Hepatocyte (in vitro differentiated cells): Measurements from ENCODE around the gene NEURL2. TPM values are rescaled to one million over a fixed set of nuclear protein-coding genes. Genes with fewer than 3 reads are reported as not detected.

Source experiments
- DNase-seq: peaks from one replicate; pipeline ENCODE4 v3.0.0-alpha.2; 2016; ENCODE audit warnings: low spot score
- H2AFZ ChIP-seq: fragments of 200-600 bp; sonication (generic); 2 replicates; pipeline ENCODE4 v1.6.0; 2016; ENCODE audit warnings: antibody characterized with exemption, mild to moderate bottlenecking
- H3K27ac ChIP-seq: fragments of 200-600 bp; sonication (generic); 2 replicates; pipeline ENCODE4 v1.5.1; 2016; ENCODE audit warnings: mild to moderate bottlenecking
- H3K27me3 ChIP-seq: fragments of 200-600 bp; sonication (generic); 2 replicates; pipeline ENCODE4 v1.6.1; 2016
- H3K36me3 ChIP-seq: fragments of 200-600 bp; sonication (generic); replicated peaks from 2 replicates; pipeline ENCODE4 v1.5.1; 2016; ENCODE audit warnings: low read depth; ENCODE audit not compliant: insufficient read depth
- H3K4me1 ChIP-seq: fragments of 200-600 bp; sonication (generic); 2 replicates; pipeline ENCODE4 v1.5.1; 2016; ENCODE audit warnings: mild to moderate bottlenecking, moderate library complexity; ENCODE audit not compliant: insufficient read depth
- H3K4me2 ChIP-seq: fragments of 200-600 bp; sonication (generic); 2 replicates; pipeline ENCODE4 v1.6.0; 2016
- H3K4me3 ChIP-seq: fragments of 200-600 bp; sonication (generic); 2 replicates; pipeline ENCODE4 v1.5.1; 2016; ENCODE audit warnings: mild to moderate bottlenecking
- H3K79me2 ChIP-seq: fragments of 200-600 bp; sonication (generic); 2 replicates; pipeline ENCODE4 v1.6.0; 2017; ENCODE audit warnings: mild to moderate bottlenecking
- H3K9me2 ChIP-seq: fragments of 200-600 bp; sonication (generic); replicated peaks from 2 replicates; pipeline ENCODE4 v1.6.0; 2017; ENCODE audit warnings: mild to moderate bottlenecking; ENCODE audit not compliant: insufficient read depth
- H3K9me3 ChIP-seq: fragments of 200-600 bp; sonication (generic); 2 replicates; pipeline ENCODE4 v1.5.1; 2016; ENCODE audit warnings: low read depth, mild to moderate bottlenecking
- H4K20me1 ChIP-seq: fragments of 200-600 bp; sonication (generic); 2 replicates; pipeline ENCODE4 v1.6.0; 2016; ENCODE audit warnings: mild to moderate bottlenecking; ENCODE audit not compliant: insufficient read depth, poor library complexity, severe bottlenecking
- CTCF ChIP-seq: fragments of 200-600 bp; sonication (generic); IDR thresholded peaks from 2 replicates; pipeline ENCODE4 v1.5.1; 2016; ENCODE audit warnings: antibody characterized with exemption, mild to moderate bottlenecking; ENCODE audit not compliant: poor library complexity
- EZH2 ChIP-seq: fragments of 200-600 bp; sonication (generic); IDR thresholded peaks from 2 replicates; pipeline ENCODE4 v1.6.1; 2016; ENCODE audit warnings: antibody characterized with exemption, mild to moderate bottlenecking, borderline replicate concordance
- EZH2phosphoT487 ChIP-seq: fragments of 200-600 bp; sonication (generic); IDR thresholded peaks from one replicate; pipeline ENCODE4 v1.6.1; 2018; ENCODE audit warnings: antibody characterized with exemption, mild to moderate bottlenecking, low read depth, moderate library complexity; ENCODE audit not compliant: unreplicated experiment, severe bottlenecking
- WGBS: methylation state at CpG from one replicate; pipeline ENCODE4 v1.1.6; 2016; ENCODE audit warnings: low lambda C conversion rate; ENCODE audit errors: missing lambda C conversion rate; 5-methylcytosine and 5-hydroxymethylcytosine counted together
- polyA plus RNA-seq: library from polyadenylated mRNA; unstranded; fragments of >200 nt; fragmentation: Nextera tagmentation; extraction: Ambion mirVana; gene quantifications from 2 replicates; pipeline ENCODE4 v1.2.1, GENCODE V29; 2016
- total RNA-seq: library from RNA; depleted of rRNA; stranded (reverse); fragments of >200 nt; gene quantifications from 2 replicates; pipeline ENCODE4 v1.2.3, GENCODE V29; 2014

The NEURL2 gene
- total and polyA plus RNA-seq, 2 experiments from 2014 or later: 11.7 to 12.8 TPM

DNA sequence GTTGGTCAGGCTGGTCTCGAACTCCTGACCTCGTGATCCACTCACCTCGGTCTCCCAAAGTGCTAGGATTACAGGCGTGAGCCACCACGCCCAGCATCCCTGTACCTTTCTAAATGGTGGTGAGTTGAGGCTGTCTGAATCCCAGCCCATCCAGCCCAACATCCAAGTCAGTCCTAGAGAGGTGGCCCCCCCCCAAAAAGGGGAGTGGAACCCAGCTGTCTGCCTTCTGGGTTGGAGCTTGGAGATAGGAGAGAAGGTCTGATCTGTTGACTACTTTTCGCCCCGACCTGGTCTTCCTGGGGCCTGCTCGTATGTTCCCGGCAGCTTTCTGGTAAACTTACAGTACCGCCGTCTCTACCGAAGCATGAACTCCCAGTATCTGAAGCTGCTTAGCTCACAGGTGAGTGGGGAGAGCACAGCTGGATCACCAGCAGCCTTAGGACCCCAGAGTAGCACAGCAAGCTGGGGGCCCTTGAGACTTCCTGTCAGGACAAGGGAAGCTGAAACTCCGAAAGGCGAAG is 5.7 kb upstream of the NEURL2 start:
- Histone ChIP-seq H2AFZ (no peak overlapping the region), H3K27ac (no peak overlapping the region), H3K79me2 (peaks cover 19% of the 10 kb centered on the region), H3K27me3 (no peaks in the 10 kb centered on the region), H3K4me3 (no peak overlapping the region), H3K9me2 (no peaks in the 10 kb centered on the region), H3K9me3 (no peaks in the 10 kb centered on the region), H3K36me3 (no peaks in the 10 kb centered on the region), H3K4me2 (no peak overlapping the region), H4K20me1 (no peaks in the 10 kb centered on the region), H3K4me1 (peaks cover 8% of the 10 kb centered on the region)
- no peak for DNase-seq
- 96% methylated on average over 14 of the region's 14 CpGs for WGBS
- TF ChIP-seq CTCF (no peak), EZH2 (no peak), EZH2phosphoT487 (no peak)

GRCh38 chr20:45894797-45895196 is 3.8 kb upstream of the NEURL2 start:
- H3K4me2 ChIP-seq: no peak overlapping the region
- no peak for DNase-seq
- H3K27me3 ChIP-seq: no peaks in the 10 kb centered on the region
- no peaks in the 10 kb centered on the region for H3K9me2 ChIP-seq
- no peaks in the 10 kb centered on the region for H4K20me1 ChIP-seq
- TF ChIP-seq EZH2phosphoT487 (no peak), EZH2 (no peak), CTCF (no peak)
- peaks cover 30% of the 10 kb centered on the region for H3K79me2 ChIP-seq
- 90% methylated on average over 11 of the region's 12 CpGs for WGBS
- no peak overlapping the region for H3K27ac ChIP-seq
- H3K4me3 ChIP-seq: no peak overlapping the region
- peaks cover 8% of the 10 kb centered on the region for H3K4me1 ChIP-seq
- no peaks in the 10 kb centered on the region for H3K9me3 ChIP-seq
- no peaks in the 10 kb centered on the region for H3K36me3 ChIP-seq
- H2AFZ ChIP-seq: no peak overlapping the region

GRCh38 chr20:45893831-45894230 is 2.8 kb upstream of the NEURL2 start:
- no peaks in the 10 kb centered on the region for H3K36me3 ChIP-seq

More at GRCh38 chr20:45893831-45894230, 2.8 kb upstream of the NEURL2 start:
- Histone ChIP-seq H3K9me2 (no peaks in the 10 kb centered on the region), H3K9me3 (no peaks in the 10 kb centered on the region), H3K4me2 (peak overlapping the region; percentile 92), H3K79me2 (peaks cover 39% of the 10 kb centered on the region), H3K4me1 (peaks cover 8% of the 10 kb centered on the region), H3K27ac (peak overlapping the region; percentile 76), H3K27me3 (no peaks in the 10 kb centered on the region), H3K4me3 (no peak overlapping the region), H2AFZ (no peak overlapping the region), H4K20me1 (peaks cover 3% of the 10 kb centered on the region)
- no peak for DNase-seq
- WGBS: over 99% methylated on average over 4 of the region's 4 CpGs
- TF ChIP-seq EZH2phosphoT487 (no peak), EZH2 (no peak), CTCF (no peak)
